Body of pancreas (tissue), 4 donors: ENCODE measurements around the gene SFXN3.

ENCODE experiments used
- POLR2A ChIP-seq, 3 donors: fragments of 450-650 bp; IDR thresholded peaks; one replicate each; pipeline ENCODE4 v1.6.1; 2016; ENCODE audit warnings: antibody characterized with exemption in 3 of 3, mild to moderate bottlenecking in 2 of 3
- TF ChIP-seq, protein P1 (sequence below), 7 experiments: fragments of 450-650 bp in 4 of 7; fragments of 200-600 bp in 3 of 7; sonication (generic) in 3 of 7; IDR thresholded peaks; one replicate each; pipeline ENCODE4 v1.5.1; 2016 to 2019; ENCODE audit warnings: antibody characterized with exemption in 7 of 7

DNA sequence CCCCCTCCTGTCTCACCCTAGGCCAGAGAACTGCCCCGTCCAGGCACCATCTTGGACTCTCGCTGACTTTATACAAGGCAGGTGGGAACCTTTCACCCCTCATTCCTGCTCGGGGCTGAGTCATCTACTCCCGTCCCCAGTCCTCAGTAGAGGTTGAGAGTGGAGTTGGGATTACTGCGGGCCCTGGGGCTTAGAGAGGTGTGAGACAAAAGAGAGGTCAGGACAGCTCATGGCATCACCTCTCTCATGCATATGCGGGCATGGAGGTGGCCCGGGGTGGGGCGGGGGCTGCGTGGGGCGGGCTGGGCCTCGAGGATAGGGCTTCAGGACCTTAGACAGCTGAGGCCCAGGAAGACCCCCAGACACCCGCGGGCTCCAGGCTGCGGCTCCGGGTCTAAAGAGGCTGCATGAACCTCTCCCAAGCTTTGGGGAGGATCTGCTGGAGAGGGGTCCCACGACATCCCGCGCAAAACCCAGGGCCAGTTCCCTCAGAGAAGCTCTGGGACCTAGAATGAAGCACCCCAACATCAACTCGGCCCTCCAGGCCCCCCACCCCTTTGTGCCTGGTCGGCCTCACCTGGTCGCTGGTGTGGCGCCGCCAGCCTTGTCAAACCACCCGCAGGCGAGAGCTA is 422 bp upstream of the SFXN3 start:
- TF ChIP-seq, protein P1, sequence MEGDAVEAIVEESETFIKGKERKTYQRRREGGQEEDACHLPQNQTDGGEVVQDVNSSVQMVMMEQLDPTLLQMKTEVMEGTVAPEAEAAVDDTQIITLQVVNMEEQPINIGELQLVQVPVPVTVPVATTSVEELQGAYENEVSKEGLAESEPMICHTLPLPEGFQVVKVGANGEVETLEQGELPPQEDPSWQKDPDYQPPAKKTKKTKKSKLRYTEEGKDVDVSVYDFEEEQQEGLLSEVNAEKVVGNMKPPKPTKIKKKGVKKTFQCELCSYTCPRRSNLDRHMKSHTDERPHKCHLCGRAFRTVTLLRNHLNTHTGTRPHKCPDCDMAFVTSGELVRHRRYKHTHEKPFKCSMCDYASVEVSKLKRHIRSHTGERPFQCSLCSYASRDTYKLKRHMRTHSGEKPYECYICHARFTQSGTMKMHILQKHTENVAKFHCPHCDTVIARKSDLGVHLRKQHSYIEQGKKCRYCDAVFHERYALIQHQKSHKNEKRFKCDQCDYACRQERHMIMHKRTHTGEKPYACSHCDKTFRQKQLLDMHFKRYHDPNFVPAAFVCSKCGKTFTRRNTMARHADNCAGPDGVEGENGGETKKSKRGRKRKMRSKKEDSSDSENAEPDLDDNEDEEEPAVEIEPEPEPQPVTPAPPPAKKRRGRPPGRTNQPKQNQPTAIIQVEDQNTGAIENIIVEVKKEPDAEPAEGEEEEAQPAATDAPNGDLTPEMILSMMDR (IDR thresholded peaks at IDR 0.05) = peak in 1 of 7 experiments; percentile 9
- no peak for TF ChIP-seq POLR2A (IDR thresholded peaks at IDR 0.05)
